Liver (tissue), 3 donors: ENCODE results near the gene SPCS1.

ENCODE experiments used
- ATF3 ChIP-seq: IDR thresholded peaks from 2 replicates; pipeline ENCODE4 v1.6.1; 2016; ENCODE audit warnings: antibody characterized with exemption
- CTCF ChIP-seq: fragments of 150-350 bp; IDR thresholded peaks from 2 replicates; pipeline ENCODE4 v1.5.1; 2017; ENCODE audit warnings: improper control_type of control experiment, low read depth, low read length; ENCODE audit not compliant: missing input control
- JUND ChIP-seq, 2 donors: IDR thresholded peaks; 2 replicates each; pipeline ENCODE4 v1.6.1; 2016; ENCODE audit warnings: antibody characterized with exemption in 2 of 2
- MAX ChIP-seq: IDR thresholded peaks from 2 replicates; pipeline ENCODE4 v1.6.1; 2016; ENCODE audit warnings: antibody characterized with exemption
- RAD21 ChIP-seq, 2 donors: IDR thresholded peaks; 2 replicates each; pipeline ENCODE4 v1.6.1; 2016; ENCODE audit warnings: antibody characterized with exemption in 2 of 2, mild to moderate bottlenecking in 2 of 2
- REST ChIP-seq: IDR thresholded peaks from 2 replicates; pipeline ENCODE4 v1.6.1; 2016; ENCODE audit warnings: antibody characterized with exemption, mild to moderate bottlenecking
- TAF1 ChIP-seq: conservative IDR thresholded peaks from 2 replicates; pipeline ENCODE4 v1.6.1; 2016; ENCODE audit warnings: antibody characterized with exemption, mild to moderate bottlenecking
- YY1 ChIP-seq: IDR thresholded peaks from 2 replicates; pipeline ENCODE4 v1.6.1; 2016; ENCODE audit warnings: antibody characterized with exemption, mild to moderate bottlenecking
- ZBTB33 ChIP-seq: IDR thresholded peaks from 2 replicates; pipeline ENCODE4 v1.6.1; 2016; ENCODE audit warnings: antibody characterized with exemption
- donor health status: healthy.
- donor health status: healthy.

GRCh38 chr3:52739730-52740129, 33.8 kb downstream of the SPCS1 start:
- no peak for TF ChIP-seq RAD21 (IDR thresholded peaks at IDR 0.05)
- TF ChIP-seq CTCF, result no peak
- no peak for TF ChIP-seq ZBTB33
- TF ChIP-seq MAX, result no peak
- no peak for TF ChIP-seq REST
- TF ChIP-seq YY1, result no peak
- TF ChIP-seq JUND (IDR thresholded peaks at IDR 0.05), result no peak
- no peak for TF ChIP-seq TAF1
- no peak for TF ChIP-seq ATF3
